Peyer's patch (tissue), 4 donors: Measurements from ENCODE around the gene STX18.

Source experiments
- CTCF ChIP-seq, 6 experiments: fragments of 450-650 bp in 4 of 6; fragments of 200-600 bp in 2 of 6; sonication (generic) in 1 of 6; IDR thresholded peaks; one replicate each; pipeline ENCODE4 v1.5.1; 2017 to 2019; ENCODE audit warnings: antibody characterized with exemption in 6 of 6, mild to moderate bottlenecking in 3 of 6, moderate library complexity in 1 of 6
- POLR2A ChIP-seq, 2 donors: fragments of 450-650 bp; IDR thresholded peaks; one replicate each; pipeline ENCODE4 v1.5.1; 2017; ENCODE audit warnings: antibody characterized with exemption in 2 of 2, mild to moderate bottlenecking in 2 of 2, moderate library complexity in 2 of 2

GRCh38 chr4:4575284-4576211 lies 33.7 kb upstream of the STX18 start:
- TF ChIP-seq CTCF (IDR thresholded peaks at IDR 0.05) (peak in 5 of 6 experiments; percentile 30 to 76 (median 68)), POLR2A (IDR thresholded peaks at IDR 0.05) (no peak)
